Activated CD4-positive, alpha-beta T cell treated with anti-CD3 and anti-CD28 coated beads for 36 hours (primary cell): Measurements from ENCODE around the gene DDX25. TPM values are rescaled to one million over a fixed set of nuclear protein-coding genes. Genes with fewer than 3 reads are reported as not detected.

ENCODE experiments used
- ATAC-seq: fragments of 200-7000 bp; cut with Tn5 transposase; one replicate; pipeline ENCODE4 v1.10.0; 2021; ENCODE audit warnings: mild to moderate bottlenecking, moderate library complexity
- CTCF ChIA-PET: fragments of 350-600 bp; sonication (Branson Sonifier 250); formaldehyde crosslinking; loops from one replicate; lab custom pipeline; 2021; ENCODE audit warnings: antibody characterized with exemption; lab: Charles Lee
- POLR2A ChIA-PET: fragments of 350-600 bp; sonication (Branson Sonifier 250); formaldehyde crosslinking; loops from one replicate; lab custom pipeline; 2021; ENCODE audit warnings: antibody characterized with exemption, inconsistent platforms; lab: Charles Lee
- DNase-seq: peaks from one replicate; pipeline ENCODE4 v3.0.0-alpha.2; 2020
- H3K27ac Mint-ChIP-seq: one replicate; pipeline ENCODE4 v1.8.0; 2021; ENCODE audit warnings: mixed read lengths
- H3K27me3 Mint-ChIP-seq: one replicate; pipeline ENCODE4 v1.8.0; 2021; ENCODE audit warnings: mixed read lengths
- H3K36me3 Mint-ChIP-seq: one replicate; pipeline ENCODE4 v1.8.0; 2021; ENCODE audit warnings: low read depth, mixed read lengths
- H3K4me1 Mint-ChIP-seq: one replicate; pipeline ENCODE4 v1.8.0; 2021; ENCODE audit warnings: mixed read lengths
- H3K4me3 Mint-ChIP-seq: one replicate; pipeline ENCODE4 v1.8.0; 2021; ENCODE audit warnings: mild to moderate bottlenecking, moderate library complexity, mixed read lengths
- H3K9me3 Mint-ChIP-seq: one replicate; pipeline ENCODE4 v1.8.0; 2021; ENCODE audit warnings: low read depth, mixed read lengths
- intact Hi-C, 2 experiments: fragments of 100-400 bp; cut with DNase I in 1 of 2; cut with micrococcal nuclease in 1 of 2; formaldehyde crosslinking; loops; one replicate each; pipeline versions ENCODE4 v1.14.2 to v1.15.1; 2022 to 2024; cut with DNase I, micrococcal nuclease
- total RNA-seq, 2 experiments: library from RNA; stranded (reverse); gene quantifications; one replicate each; pipeline ENCODE4 v1.2.3, GENCODE V29; 2021

The DDX25 gene
- total RNA-seq, 2 experiments from 2014 or later: not detected

- POLR2A ChIA-PET: no interaction called here
- CTCF ChIA-PET: no interaction called here
- ATAC-seq (no peak), DNase-seq (no peak)
- H3K9me3 Mint-ChIP-seq: peaks cover 8% of the 10 kb centered on the region
- H3K4me1 Mint-ChIP-seq: peaks cover 8% of the 10 kb centered on the region
- H3K27ac Mint-ChIP-seq: no peak overlapping the region
- no peak overlapping the region for H3K4me3 Mint-ChIP-seq
- intact Hi-C loops: no loop called here
- H3K27me3 Mint-ChIP-seq: no peaks in the 10 kb centered on the region
- peaks cover 1% of the 10 kb centered on the region for H3K36me3 Mint-ChIP-seq
Observed at GRCh38 chr11:125959931-125960330, 55.6 kb downstream of the DDX25 start.

GRCh38 chr11:125960771-125961170 lies 56.5 kb downstream of the DDX25 start:
- Mint-ChIP-seq H3K4me3 (no peak overlapping the region), H3K36me3 (peaks cover 4% of the 10 kb centered on the region), H3K4me1 (peaks cover 8% of the 10 kb centered on the region), H3K27me3 (no peaks in the 10 kb centered on the region), H3K9me3 (peaks cover 8% of the 10 kb centered on the region), H3K27ac (no peak overlapping the region)
- intact Hi-C loops: no loop called here
- ATAC-seq (no peak), DNase-seq (no peak)
- POLR2A ChIA-PET: no interaction called here
- CTCF ChIA-PET: no interaction called here

- Mint-ChIP-seq H3K27me3 (no peaks in the 10 kb centered on the region), H3K9me3 (peaks cover 5% of the 10 kb centered on the region), H3K4me3 (no peak overlapping the region), H3K4me1 (no peaks in the 10 kb centered on the region), H3K27ac (no peak overlapping the region), H3K36me3 (peaks cover 3% of the 10 kb centered on the region)
- POLR2A ChIA-PET: no interaction called here
- no peak for ATAC-seq
- no peak for DNase-seq
- CTCF ChIA-PET: no interaction called here
- intact Hi-C loops: no loop called here
Observed at GRCh38 chr11:125967515-125967914, 63.2 kb downstream of the DDX25 start.

GRCh38 chr11:125968354-125968753 lies 64.0 kb downstream of the DDX25 start:
- H3K36me3 Mint-ChIP-seq: peaks cover 2% of the 10 kb centered on the region
- H3K9me3 Mint-ChIP-seq: no peaks in the 10 kb centered on the region
- intact Hi-C loops: no loop called here
- no peaks in the 10 kb centered on the region for H3K27me3 Mint-ChIP-seq
- POLR2A ChIA-PET: no interaction called here
- no peak for DNase-seq
- no peak overlapping the region for H3K27ac Mint-ChIP-seq
- no peak for ATAC-seq
- no peak overlapping the region for H3K4me3 Mint-ChIP-seq
- no peaks in the 10 kb centered on the region for H3K4me1 Mint-ChIP-seq
- CTCF ChIA-PET: no interaction called here

GRCh38 chr11:125971618-125972017 lies 67.3 kb downstream of the DDX25 start:
- CTCF ChIA-PET: no interaction called here
- intact Hi-C loops: no loop called here
- DNase-seq: no peak
- H3K4me3 Mint-ChIP-seq: no peak overlapping the region
- no peaks in the 10 kb centered on the region for H3K9me3 Mint-ChIP-seq
- no peaks in the 10 kb centered on the region for H3K36me3 Mint-ChIP-seq
- POLR2A ChIA-PET: no interaction called here
- ATAC-seq: no peak
- no peaks in the 10 kb centered on the region for H3K4me1 Mint-ChIP-seq
- no peaks in the 10 kb centered on the region for H3K27me3 Mint-ChIP-seq
- no peak overlapping the region for H3K27ac Mint-ChIP-seq

GRCh38 chr11:125974284-125974683 lies 70.0 kb downstream of the DDX25 start:
- ChIA-PET POLR2A (no interaction called here), CTCF (no interaction called here)
- Mint-ChIP-seq H3K27me3 (no peaks in the 10 kb centered on the region), H3K27ac (no peak overlapping the region), H3K36me3 (no peaks in the 10 kb centered on the region), H3K4me3 (no peak overlapping the region), H3K9me3 (no peaks in the 10 kb centered on the region), H3K4me1 (no peaks in the 10 kb centered on the region)
- DNase-seq (no peak), ATAC-seq (no peak)
- intact Hi-C loops: no loop called here

GRCh38 chr11:125975634-125976033 lies 71.3 kb downstream of the DDX25 start:
- POLR2A ChIA-PET: no interaction called here
- Mint-ChIP-seq H3K9me3 (no peaks in the 10 kb centered on the region), H3K4me3 (no peak overlapping the region), H3K27me3 (no peaks in the 10 kb centered on the region), H3K4me1 (no peaks in the 10 kb centered on the region), H3K36me3 (no peaks in the 10 kb centered on the region), H3K27ac (no peak overlapping the region)
- intact Hi-C loops: no loop called here
- DNase-seq (no peak), ATAC-seq (no peak)
- CTCF ChIA-PET: interaction anchor here (0.9 kb wide), 1 partner anchor 27 kb away, joined by 3 read pairs; no protein-coding TSS in a partner anchor

- Mint-ChIP-seq H3K27me3 (no peaks in the 10 kb centered on the region), H3K4me1 (no peaks in the 10 kb centered on the region), H3K36me3 (no peaks in the 10 kb centered on the region), H3K9me3 (no peaks in the 10 kb centered on the region), H3K4me3 (no peak overlapping the region), H3K27ac (no peak overlapping the region)
- CTCF ChIA-PET: interaction anchor here (0.9 kb wide), 1 partner anchor 27 kb away, joined by 3 read pairs; no protein-coding TSS in a partner anchor
- no peak for DNase-seq
- POLR2A ChIA-PET: no interaction called here
- intact Hi-C loops: no loop called here
- no peak for ATAC-seq
Observed at GRCh38 chr11:125976156-125976555, 71.8 kb downstream of the DDX25 start.

- ChIA-PET CTCF (interaction anchor here (0.7 to 0.8 kb wide), 3 partner anchors 21 to 251 kb away, joined by 3 read pairs; no protein-coding TSS in a partner anchor), POLR2A (no interaction called here)
- Mint-ChIP-seq H3K9me3 (no peaks in the 10 kb centered on the region), H3K36me3 (no peaks in the 10 kb centered on the region), H3K27me3 (no peaks in the 10 kb centered on the region), H3K27ac (no peak overlapping the region), H3K4me1 (no peaks in the 10 kb centered on the region), H3K4me3 (no peak overlapping the region)
- intact Hi-C loops: no loop called here
- no peak for ATAC-seq
- no peak for DNase-seq
Observed at GRCh38 chr11:125977333-125977732, 73.0 kb downstream of the DDX25 start.

GRCh38 chr11:125978181-125978716 lies 73.9 kb downstream of the DDX25 start:
- no peak for DNase-seq
- Mint-ChIP-seq H3K4me1 (no peaks in the 10 kb centered on the region), H3K27me3 (no peaks in the 10 kb centered on the region), H3K27ac (no peak overlapping the region), H3K4me3 (no peak overlapping the region), H3K9me3 (no peaks in the 10 kb centered on the region), H3K36me3 (no peaks in the 10 kb centered on the region)
- no peak for ATAC-seq
- CTCF ChIA-PET: interaction anchor here (0.7 kb wide), 2 partner anchors 83 to 250 kb away, joined by 3 read pairs; no protein-coding TSS in a partner anchor
- intact Hi-C loops: no loop called here
- POLR2A ChIA-PET: no interaction called here
